Mesothelial cell of epicardium (in vitro differentiated cells): ENCODE data around the gene AGTPBP1. TPM values are rescaled to one million over a fixed set of nuclear protein-coding genes. Genes with fewer than 3 reads are reported as not detected.

Source experiments
- DNase-seq, 2 experiments: peaks; one replicate each; pipeline ENCODE4 v3.0.0; 2021; ENCODE audit warnings: low spot score in 2 of 2; ENCODE audit not compliant: unreplicated experiment in 2 of 2
- H3K27ac Mint-ChIP-seq: 2 replicates; pipeline ENCODE4 v1.8.0; 2021; ENCODE audit warnings: mixed read lengths
- H3K27me3 Mint-ChIP-seq: 2 replicates; pipeline ENCODE4 v1.8.0; 2021; ENCODE audit warnings: low read depth, mixed read lengths
- H3K36me3 Mint-ChIP-seq: 2 replicates; pipeline ENCODE4 v1.8.0; 2021; ENCODE audit warnings: mixed read lengths
- H3K4me1 Mint-ChIP-seq: 2 replicates; pipeline ENCODE4 v1.8.0; 2021; ENCODE audit warnings: mixed read lengths
- H3K4me3 Mint-ChIP-seq: 2 replicates; pipeline ENCODE4 v1.8.0; 2021; ENCODE audit warnings: mild to moderate bottlenecking, moderate library complexity, mixed read lengths
- H3K9me3 Mint-ChIP-seq: 2 replicates; pipeline ENCODE4 v1.8.0; 2021; ENCODE audit warnings: mixed read lengths
- CTCF ChIP-seq: fragments of 200-600 bp; sonication (generic); IDR thresholded peaks from one replicate; pipeline ENCODE4 v1.5.0; 2021; ENCODE audit warnings: antibody characterized with exemption; ENCODE audit not compliant: unreplicated experiment
- total RNA-seq: library from RNA; stranded (reverse); gene quantifications from 3 replicates; pipeline ENCODE4 v1.2.1, GENCODE V29; 2021

AGTPBP1 gene
- total RNA-seq, 1 donor from 2014 or later: 26.0 TPM

- TF ChIP-seq CTCF: peak; percentile 64
- H3K9me3 Mint-ChIP-seq: no peaks in the 10 kb centered on the region
- H3K27me3 Mint-ChIP-seq: no peaks in the 10 kb centered on the region
- peak overlapping the region; percentile 76 for H3K27ac Mint-ChIP-seq
- peaks cover 3% of the 10 kb centered on the region for H3K36me3 Mint-ChIP-seq
- peaks cover 21% of the 10 kb centered on the region for H3K4me1 Mint-ChIP-seq
- no peak overlapping the region for H3K4me3 Mint-ChIP-seq
- DNase-seq: no peak
Measured at GRCh38 chr9:85610074-85610860, 131.5 kb downstream of the AGTPBP1 start.

- Mint-ChIP-seq H3K27ac (no peak overlapping the region), H3K9me3 (peaks cover 17% of the 10 kb centered on the region), H3K27me3 (no peaks in the 10 kb centered on the region), H3K36me3 (peaks cover 29% of the 10 kb centered on the region), H3K4me1 (peaks cover 14% of the 10 kb centered on the region), H3K4me3 (no peak overlapping the region)
- DNase-seq: no peak
- no peak for TF ChIP-seq CTCF
Measured at GRCh38 chr9:85605905-85606304, 135.8 kb downstream of the AGTPBP1 start.

GRCh38 chr9:85603936-85604335 is 137.8 kb downstream of the AGTPBP1 start:
- Mint-ChIP-seq H3K36me3 (peaks cover 29% of the 10 kb centered on the region), H3K9me3 (peaks cover 17% of the 10 kb centered on the region), H3K27ac (no peak overlapping the region), H3K4me1 (peaks cover 5% of the 10 kb centered on the region), H3K4me3 (no peak overlapping the region), H3K27me3 (no peaks in the 10 kb centered on the region)
- no peak for TF ChIP-seq CTCF
- no peak for DNase-seq

- peaks cover 32% of the 10 kb centered on the region for H3K36me3 Mint-ChIP-seq
- H3K4me3 Mint-ChIP-seq: no peak overlapping the region
- no peak for DNase-seq
- H3K9me3 Mint-ChIP-seq: peaks cover 22% of the 10 kb centered on the region
- no peak overlapping the region for H3K27ac Mint-ChIP-seq
- no peaks in the 10 kb centered on the region for H3K27me3 Mint-ChIP-seq
- peaks cover 5% of the 10 kb centered on the region for H3K4me1 Mint-ChIP-seq
- no peak for TF ChIP-seq CTCF
Measured at GRCh38 chr9:85602742-85603141, 139.0 kb downstream of the AGTPBP1 start.

GRCh38 chr9:85600675-85601263 is 141.0 kb downstream of the AGTPBP1 start:
- Mint-ChIP-seq H3K4me3 (no peak overlapping the region), H3K4me1 (peaks cover 5% of the 10 kb centered on the region), H3K27ac (no peak overlapping the region), H3K9me3 (peaks cover 22% of the 10 kb centered on the region), H3K36me3 (peaks cover 32% of the 10 kb centered on the region), H3K27me3 (no peaks in the 10 kb centered on the region)
- no peak for TF ChIP-seq CTCF
- no peak for DNase-seq
